GM19025 (cell line): ENCODE data around the gene CEACAM18.

Source experiments
- ATAC-seq: cut with Tn5 transposase; IDR thresholded peaks from one replicate; pipeline ENCODE4 v1.9.1; 2021; ENCODE audit warnings: mild to moderate bottlenecking, low read depth, moderate library complexity; ENCODE audit not compliant: unreplicated experiment

CEACAM18 gene

DNA sequence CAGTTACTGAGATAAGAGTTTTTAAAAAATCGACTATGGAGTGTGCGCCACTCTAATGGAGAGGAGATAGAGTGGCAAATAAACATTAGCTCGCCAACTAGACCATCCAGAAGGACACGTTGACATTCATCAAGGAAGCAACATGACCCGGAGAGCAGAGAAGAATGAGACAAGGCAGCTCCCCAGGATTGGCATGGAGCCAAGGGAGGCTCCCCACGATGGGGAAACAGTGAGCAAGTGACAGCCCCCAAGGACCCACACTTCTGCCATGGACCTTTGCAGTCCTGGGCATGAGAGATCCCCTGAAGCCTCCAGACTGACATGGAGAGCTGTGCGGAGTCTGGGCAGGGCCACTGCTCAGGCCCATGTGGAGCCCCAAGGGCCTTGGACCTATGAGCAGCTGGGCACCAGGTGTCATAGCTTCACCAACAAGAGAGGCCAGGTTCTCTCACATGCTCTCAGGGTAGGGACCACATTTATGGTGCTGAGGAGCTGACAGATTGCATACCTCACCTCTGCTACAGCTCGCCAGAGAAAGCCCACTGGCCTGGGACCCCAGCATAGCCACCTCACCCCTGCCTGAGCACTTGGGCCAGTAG lies 46.4 kb downstream of the CEACAM18 start:
- ATAC-seq = no peak

DNA sequence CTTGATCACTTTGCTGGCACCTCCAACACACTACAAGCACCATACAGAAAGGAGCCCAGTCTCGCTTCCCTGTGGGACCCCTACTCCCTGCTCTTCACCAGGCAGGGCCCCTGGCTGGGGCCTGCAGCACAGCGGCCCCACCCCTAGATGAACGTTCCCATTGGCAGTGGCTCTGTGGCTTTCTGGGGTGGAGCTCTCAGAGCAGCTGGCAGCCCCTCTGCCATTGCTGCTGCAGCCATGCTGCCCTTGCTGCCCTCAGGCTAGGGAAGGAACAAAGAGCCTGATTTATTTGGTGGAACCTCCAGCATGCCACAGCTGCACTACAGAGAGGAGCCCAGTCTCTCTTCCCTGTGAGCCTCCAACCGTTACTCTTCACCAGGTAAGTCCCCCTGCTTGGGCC lies 47.3 kb downstream of the CEACAM18 start:
- no peak for ATAC-seq

DNA sequence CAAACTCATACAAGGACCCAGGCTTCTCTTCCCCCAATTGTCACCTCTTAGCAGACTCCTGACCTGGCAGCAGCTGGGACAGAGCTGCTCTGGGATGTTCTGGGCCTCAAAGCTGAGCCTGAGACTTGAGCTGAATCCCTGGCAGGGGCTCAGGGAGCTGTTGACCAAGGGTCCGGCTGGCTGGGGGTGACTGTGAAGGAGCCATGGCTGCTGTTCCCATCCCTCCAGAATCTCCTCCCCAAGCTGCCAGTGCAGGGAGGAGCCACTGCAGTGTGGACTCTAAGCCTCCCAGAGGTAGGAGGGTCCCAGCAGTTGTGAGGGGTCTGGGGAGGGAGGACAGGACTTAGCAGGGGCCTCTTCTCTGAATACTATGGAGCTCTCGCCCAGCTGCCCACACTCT lies 51.0 kb downstream of the CEACAM18 start:
- no peak for ATAC-seq

DNA sequence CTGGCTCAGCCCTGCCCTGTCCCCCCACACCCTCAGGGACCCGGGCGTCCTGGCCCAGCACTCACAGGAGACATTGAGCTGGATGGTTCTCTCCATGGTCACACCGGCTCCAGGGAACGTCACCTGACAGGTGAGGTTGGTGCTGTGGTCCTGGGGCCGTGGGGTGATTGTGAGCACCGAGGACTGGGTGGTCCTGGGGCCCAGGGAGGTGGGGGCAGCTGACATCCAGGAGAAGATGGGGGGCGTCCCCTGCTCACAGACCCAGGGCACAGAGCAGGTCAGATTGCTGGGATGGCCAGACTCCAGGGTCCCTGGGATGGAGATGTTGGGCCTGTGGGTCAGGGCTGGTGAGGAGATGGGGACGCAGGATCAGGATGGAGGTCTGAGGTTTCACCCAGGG lies 52.3 kb downstream of the CEACAM18 start:
- ATAC-seq = no peak

DNA sequence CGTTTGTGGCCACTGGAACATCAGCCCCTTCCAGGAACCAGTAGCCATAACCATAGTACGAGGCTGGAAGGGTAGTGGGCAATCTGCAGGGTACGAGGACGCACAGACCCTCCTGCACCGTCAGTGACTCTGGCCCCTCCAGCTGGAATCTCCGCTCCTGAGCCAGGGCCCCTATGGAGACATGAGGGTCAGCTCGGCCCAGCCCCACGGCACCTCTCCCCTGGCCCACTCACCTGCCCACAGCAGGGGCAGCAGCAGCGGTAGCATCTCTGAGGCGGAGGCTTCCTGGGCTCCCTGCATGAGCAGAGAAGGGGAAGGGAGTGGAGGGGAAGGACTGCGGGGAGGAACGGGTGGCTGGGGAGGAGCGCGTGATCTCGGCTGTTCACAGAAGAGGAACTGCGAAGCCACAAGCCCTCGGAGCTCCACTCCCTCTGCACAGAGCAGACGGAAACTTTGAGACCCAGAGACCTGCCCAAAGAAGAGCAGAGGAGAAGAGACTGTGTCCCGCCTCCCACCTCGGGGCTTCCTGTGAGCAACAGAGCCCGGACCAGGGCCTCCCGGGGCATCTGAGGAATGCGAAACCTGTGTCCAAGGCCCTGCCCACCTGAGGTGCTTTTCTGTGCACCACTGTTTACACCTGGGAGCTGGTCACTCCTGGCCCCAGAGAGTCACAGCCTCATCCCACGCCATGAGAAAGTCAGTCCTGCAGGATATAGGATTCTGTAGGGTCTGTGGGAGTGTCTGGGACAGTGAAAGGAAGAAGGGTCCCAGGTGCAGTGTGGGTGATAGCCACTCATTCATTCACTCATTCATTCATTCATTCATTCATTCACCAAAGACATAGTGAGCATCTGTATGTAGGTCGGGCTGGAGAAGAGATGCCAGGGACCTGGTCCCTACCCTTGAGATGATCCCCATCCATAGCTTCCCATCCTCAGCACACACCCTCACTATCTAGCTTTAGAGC lies 53.3 kb downstream of the CEACAM18 start, which contains the start of gene SIGLEC6:
SIGLEC6 (minus strand) TSS at position 322 of the 967 bp plus-strand sequence; CDS start at position 300, 22 bp downstream.
- no peak for ATAC-seq

DNA sequence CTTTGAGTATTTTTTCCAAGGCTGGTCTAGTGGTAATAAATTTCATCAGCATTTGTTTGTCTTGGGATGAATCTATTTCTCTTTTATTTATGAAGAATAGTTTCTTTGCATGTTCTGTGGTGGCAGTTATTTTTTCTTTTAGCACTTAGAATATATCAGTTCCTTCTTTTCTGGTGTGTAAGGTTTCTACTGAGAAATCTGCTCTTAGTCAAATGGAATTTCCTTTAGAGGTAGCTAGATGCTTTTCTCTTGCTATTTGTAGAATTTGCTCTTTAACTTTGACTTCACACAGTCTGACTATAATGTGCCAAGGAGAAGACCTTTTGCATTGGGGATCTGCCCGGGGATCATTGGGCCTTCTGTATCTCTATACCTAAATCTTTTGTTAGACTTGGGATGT lies 57.2 kb downstream of the CEACAM18 start:
- no peak for ATAC-seq

DNA sequence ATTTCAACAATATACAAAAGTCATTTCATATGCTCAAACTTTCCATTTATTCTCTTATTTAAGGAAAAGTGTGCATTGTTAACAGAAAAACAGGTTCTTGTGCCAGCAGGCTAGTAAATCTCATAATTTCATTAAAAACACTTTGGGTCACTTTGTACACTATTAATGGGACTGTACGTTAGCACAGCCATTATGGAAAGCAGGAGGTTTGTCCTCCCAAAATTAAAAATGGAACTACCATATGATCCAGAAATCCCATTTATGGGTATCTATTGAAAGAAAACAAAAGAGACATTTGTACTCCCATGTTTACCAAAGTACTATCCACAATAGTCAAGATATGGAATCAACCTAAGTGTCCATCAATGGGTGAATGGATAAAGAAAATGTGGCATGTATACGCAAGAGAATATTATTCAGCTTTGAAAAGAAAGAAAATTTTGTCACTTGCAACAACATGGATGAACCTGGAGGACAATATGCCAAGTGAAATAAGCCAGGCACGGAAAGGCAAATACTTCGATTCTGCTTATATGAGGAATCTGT lies 61.6 kb downstream of the CEACAM18 start:
- ATAC-seq = no peak
